ENCODE data around the gene SHROOM4. TPM values are rescaled to one million over a fixed set of nuclear protein-coding genes. Genes with fewer than 3 reads are reported as not detected.

The SHROOM4 gene
- polyA plus RNA-seq: 1 to 10 TPM in 1 of 2 donors, under 1 TPM in 1; 0.87 to 1.6 TPM

GRCh38 chrX:50813843-50814661 lies at the start of gene SHROOM4:
SHROOM4 (minus strand) TSS chrX:50814194; CDS start chrX:50814018, 176 bp downstream.
- WGBS, 2 donors: 2 to 25% methylated on average over 47 of the region's 47 CpGs
- Histone ChIP-seq H3K9me3 (ENCODE audit: control insufficient read depth in 2 of 2, insufficient read depth in 1 of 2, low read depth in 1 of 2, low read length in 1 of 2) (peaks cover 0 to 8% of the 10 kb centered on the region in 2 donors), H3K4me1 (ENCODE audit: control insufficient read depth in 2 of 2, insufficient read depth in 2 of 2, low read length in 1 of 2) (peaks cover 0 to 4% of the 10 kb centered on the region in 2 donors), H3K4me3 (ENCODE audit: low read depth in 1 of 2, low read length in 2 of 2) (peak within 1 kb of the TSS; percentile 43 to 61), H3K27ac (ENCODE audit: low read depth in 2 of 2, low read length in 1 of 2) (peak within 1 kb of the TSS; percentile 3 to 25), H3K36me3 (ENCODE audit: control insufficient read depth in 2 of 2, insufficient read depth in 2 of 2, low read length in 1 of 2) (no peaks in the 10 kb centered on the region), H3K27me3 (ENCODE audit: control insufficient read depth in 1 of 2, insufficient read depth in 2 of 2, low read length in 2 of 2) (peaks cover 0 to 4% of the 10 kb centered on the region in 2 donors)

- H3K4me1 ChIP-seq (ENCODE audit: control insufficient read depth in 2 of 2, insufficient read depth in 2 of 2, low read length in 1 of 2): no peaks in the 10 kb centered on the region
- 84 to 100% methylated on average over 1 of the region's 1 CpG for WGBS, 2 donors
- no peaks in the 10 kb centered on the region for H3K9me3 ChIP-seq (ENCODE audit: control insufficient read depth in 2 of 2, insufficient read depth in 1 of 2, low read depth in 1 of 2, low read length in 1 of 2)
Observed at GRCh38 chrX:50863471-50863870, 49.5 kb upstream of the SHROOM4 start.

GRCh38 chrX:50860518-50860917 lies 46.5 kb upstream of the SHROOM4 start:
- no peaks in the 10 kb centered on the region for H3K4me1 ChIP-seq (ENCODE audit: control insufficient read depth in 2 of 2, insufficient read depth in 2 of 2, low read length in 1 of 2)
- H3K9me3 ChIP-seq (ENCODE audit: control insufficient read depth in 2 of 2, insufficient read depth in 1 of 2, low read depth in 1 of 2, low read length in 1 of 2): no peaks in the 10 kb centered on the region
- H3K27ac ChIP-seq (ENCODE audit: low read depth in 2 of 2, low read length in 1 of 2): no peak overlapping the region
- WGBS, 2 donors: 84 to 92% methylated on average over 3 of the region's 3 CpGs
- no peaks in the 10 kb centered on the region for H3K36me3 ChIP-seq (ENCODE audit: control insufficient read depth in 2 of 2, insufficient read depth in 2 of 2, low read length in 1 of 2)
- H3K4me3 ChIP-seq (ENCODE audit: low read depth in 1 of 2, low read length in 2 of 2): no peak overlapping the region
- H3K27me3 ChIP-seq (ENCODE audit: control insufficient read depth in 1 of 2, insufficient read depth in 2 of 2, low read length in 2 of 2): no peaks in the 10 kb centered on the region

More at GRCh38 chrX:50863471-50863870, 49.5 kb upstream of the SHROOM4 start:
- H3K27me3 ChIP-seq (ENCODE audit: control insufficient read depth in 1 of 2, insufficient read depth in 2 of 2, low read length in 2 of 2): no peaks in the 10 kb centered on the region
- H3K27ac ChIP-seq (ENCODE audit: low read depth in 2 of 2, low read length in 1 of 2): no peak overlapping the region
- no peak overlapping the region for H3K4me3 ChIP-seq (ENCODE audit: low read depth in 1 of 2, low read length in 2 of 2)
- no peaks in the 10 kb centered on the region for H3K36me3 ChIP-seq (ENCODE audit: control insufficient read depth in 2 of 2, insufficient read depth in 2 of 2, low read length in 1 of 2)

- Histone ChIP-seq H3K4me1 (ENCODE audit: control insufficient read depth in 2 of 2, insufficient read depth in 2 of 2, low read length in 1 of 2) (no peaks in the 10 kb centered on the region), H3K4me3 (ENCODE audit: low read depth in 1 of 2, low read length in 2 of 2) (no peak overlapping the region), H3K36me3 (ENCODE audit: control insufficient read depth in 2 of 2, insufficient read depth in 2 of 2, low read length in 1 of 2) (no peaks in the 10 kb centered on the region), H3K27ac (ENCODE audit: low read depth in 2 of 2, low read length in 1 of 2) (no peak overlapping the region), H3K9me3 (ENCODE audit: control insufficient read depth in 2 of 2, insufficient read depth in 1 of 2, low read depth in 1 of 2, low read length in 1 of 2) (no peaks in the 10 kb centered on the region), H3K27me3 (ENCODE audit: control insufficient read depth in 1 of 2, insufficient read depth in 2 of 2, low read length in 2 of 2) (no peaks in the 10 kb centered on the region)
- WGBS, 2 donors: 62 to 86% methylated on average over 3 of the region's 3 CpGs
Observed at GRCh38 chrX:50858548-50858947, 44.6 kb upstream of the SHROOM4 start.

- WGBS, 2 donors: 35 to 54% methylated on average over 1 of the region's 1 CpG
Observed at GRCh38 chrX:50853399-50853798, 39.4 kb upstream of the SHROOM4 start.

GRCh38 chrX:50852524-50852923 lies 38.5 kb upstream of the SHROOM4 start:
- H3K4me3 ChIP-seq (ENCODE audit: low read depth in 1 of 2, low read length in 2 of 2): no peak overlapping the region
- 79 to 88% methylated on average over 4 of the region's 4 CpGs for WGBS, 2 donors
- no peaks in the 10 kb centered on the region for H3K36me3 ChIP-seq (ENCODE audit: control insufficient read depth in 2 of 2, insufficient read depth in 2 of 2, low read length in 1 of 2)
- H3K9me3 ChIP-seq (ENCODE audit: control insufficient read depth in 2 of 2, insufficient read depth in 1 of 2, low read depth in 1 of 2, low read length in 1 of 2): no peaks in the 10 kb centered on the region
- no peaks in the 10 kb centered on the region for H3K4me1 ChIP-seq (ENCODE audit: control insufficient read depth in 2 of 2, insufficient read depth in 2 of 2, low read length in 1 of 2)
- H3K27me3 ChIP-seq (ENCODE audit: control insufficient read depth in 1 of 2, insufficient read depth in 2 of 2, low read length in 2 of 2): no peaks in the 10 kb centered on the region
- H3K27ac ChIP-seq (ENCODE audit: low read depth in 2 of 2, low read length in 1 of 2): no peak overlapping the region

More at GRCh38 chrX:50853399-50853798, 39.4 kb upstream of the SHROOM4 start:
- H3K9me3 ChIP-seq (ENCODE audit: control insufficient read depth in 2 of 2, insufficient read depth in 1 of 2, low read depth in 1 of 2, low read length in 1 of 2): no peaks in the 10 kb centered on the region
- no peak overlapping the region for H3K4me3 ChIP-seq (ENCODE audit: low read depth in 1 of 2, low read length in 2 of 2)
- H3K36me3 ChIP-seq (ENCODE audit: control insufficient read depth in 2 of 2, insufficient read depth in 2 of 2, low read length in 1 of 2): no peaks in the 10 kb centered on the region
- no peak overlapping the region for H3K27ac ChIP-seq (ENCODE audit: low read depth in 2 of 2, low read length in 1 of 2)
- no peaks in the 10 kb centered on the region for H3K27me3 ChIP-seq (ENCODE audit: control insufficient read depth in 1 of 2, insufficient read depth in 2 of 2, low read length in 2 of 2)
- no peaks in the 10 kb centered on the region for H3K4me1 ChIP-seq (ENCODE audit: control insufficient read depth in 2 of 2, insufficient read depth in 2 of 2, low read length in 1 of 2)

GRCh38 chrX:50842221-50842620 lies 28.2 kb upstream of the SHROOM4 start:
- Histone ChIP-seq H3K36me3 (ENCODE audit: control insufficient read depth in 2 of 2, insufficient read depth in 2 of 2, low read length in 1 of 2) (no peaks in the 10 kb centered on the region), H3K27ac (ENCODE audit: low read depth in 2 of 2, low read length in 1 of 2) (no peak overlapping the region), H3K4me3 (ENCODE audit: low read depth in 1 of 2, low read length in 2 of 2) (no peak overlapping the region), H3K9me3 (ENCODE audit: control insufficient read depth in 2 of 2, insufficient read depth in 1 of 2, low read depth in 1 of 2, low read length in 1 of 2) (no peaks in the 10 kb centered on the region), H3K4me1 (ENCODE audit: control insufficient read depth in 2 of 2, insufficient read depth in 2 of 2, low read length in 1 of 2) (no peaks in the 10 kb centered on the region), H3K27me3 (ENCODE audit: control insufficient read depth in 1 of 2, insufficient read depth in 2 of 2, low read length in 2 of 2) (no peaks in the 10 kb centered on the region)
- WGBS, 2 donors: 50 to 73% methylated on average over 4 of the region's 4 CpGs

- H3K4me3 ChIP-seq (ENCODE audit: low read depth in 1 of 2, low read length in 2 of 2): no peak overlapping the region
- no peaks in the 10 kb centered on the region for H3K9me3 ChIP-seq (ENCODE audit: control insufficient read depth in 2 of 2, insufficient read depth in 1 of 2, low read depth in 1 of 2, low read length in 1 of 2)
- H3K27me3 ChIP-seq (ENCODE audit: control insufficient read depth in 1 of 2, insufficient read depth in 2 of 2, low read length in 2 of 2): no peaks in the 10 kb centered on the region
- no peaks in the 10 kb centered on the region for H3K36me3 ChIP-seq (ENCODE audit: control insufficient read depth in 2 of 2, insufficient read depth in 2 of 2, low read length in 1 of 2)
- WGBS, 2 donors: 87 to 93% methylated on average over 2 of the region's 2 CpGs
- no peaks in the 10 kb centered on the region for H3K4me1 ChIP-seq (ENCODE audit: control insufficient read depth in 2 of 2, insufficient read depth in 2 of 2, low read length in 1 of 2)
- H3K27ac ChIP-seq (ENCODE audit: low read depth in 2 of 2, low read length in 1 of 2): no peak overlapping the region
Observed at GRCh38 chrX:50839730-50840129, 25.7 kb upstream of the SHROOM4 start.

- Histone ChIP-seq H3K4me1 (ENCODE audit: control insufficient read depth in 2 of 2, insufficient read depth in 2 of 2, low read length in 1 of 2) (no peaks in the 10 kb centered on the region), H3K27ac (ENCODE audit: low read depth in 2 of 2, low read length in 1 of 2) (no peak overlapping the region), H3K27me3 (ENCODE audit: control insufficient read depth in 1 of 2, insufficient read depth in 2 of 2, low read length in 2 of 2) (no peaks in the 10 kb centered on the region), H3K9me3 (ENCODE audit: control insufficient read depth in 2 of 2, insufficient read depth in 1 of 2, low read depth in 1 of 2, low read length in 1 of 2) (no peaks in the 10 kb centered on the region), H3K4me3 (ENCODE audit: low read depth in 1 of 2, low read length in 2 of 2) (no peak overlapping the region), H3K36me3 (ENCODE audit: control insufficient read depth in 2 of 2, insufficient read depth in 2 of 2, low read length in 1 of 2) (no peaks in the 10 kb centered on the region)
- WGBS, 2 donors: 57 to 68% methylated on average over 5 of the region's 5 CpGs
Observed at GRCh38 chrX:50838820-50839600, 25.0 kb upstream of the SHROOM4 start.
